ENCODE measurements around the gene LINS1. TPM values are rescaled to one million over a fixed set of nuclear protein-coding genes. Genes with fewer than 3 reads are reported as not detected.

Gene LINS1
- total RNA-seq, 1 donor from 2014 or later, result 17.0 TPM

- Mint-ChIP-seq H3K4me1 (no peaks in the 10 kb centered on the region), H3K4me3 (no peak overlapping the region), H3K27me3 (ENCODE audit: low read depth) (no peaks in the 10 kb centered on the region), H3K27ac (no peak overlapping the region), H3K9me3 (no peaks in the 10 kb centered on the region), H3K36me3 (peaks cover 12% of the 10 kb centered on the region)
- no peak for TF ChIP-seq CTCF (IDR thresholded peaks at IDR 0.05; ENCODE audit: unreplicated experiment)
- no peak for DNase-seq (ENCODE audit: low spot score in 2 of 2, unreplicated experiment in 2 of 2)
These were observed 34.9 kb downstream of the LINS1 start for GRCh38 chr15:100566850-100567628.

GRCh38 chr15:100565591-100565990 lies 36.4 kb downstream of the LINS1 start:
- no peak for TF ChIP-seq CTCF (IDR thresholded peaks at IDR 0.05; ENCODE audit: unreplicated experiment)
- H3K27ac Mint-ChIP-seq, result no peak overlapping the region
- no peaks in the 10 kb centered on the region for H3K9me3 Mint-ChIP-seq
- DNase-seq (ENCODE audit: low spot score in 2 of 2, unreplicated experiment in 2 of 2), result no peak
- no peak overlapping the region for H3K4me3 Mint-ChIP-seq
- H3K27me3 Mint-ChIP-seq (ENCODE audit: low read depth), result no peaks in the 10 kb centered on the region
- peaks cover 12% of the 10 kb centered on the region for H3K36me3 Mint-ChIP-seq
- H3K4me1 Mint-ChIP-seq, result no peaks in the 10 kb centered on the region

- no peak for TF ChIP-seq CTCF (IDR thresholded peaks at IDR 0.05; ENCODE audit: unreplicated experiment)
- peaks cover 3% of the 10 kb centered on the region for H3K9me3 Mint-ChIP-seq
- H3K4me1 Mint-ChIP-seq, result no peaks in the 10 kb centered on the region
- DNase-seq (ENCODE audit: low spot score in 2 of 2, unreplicated experiment in 2 of 2), result no peak
- no peaks in the 10 kb centered on the region for H3K27me3 Mint-ChIP-seq (ENCODE audit: low read depth)
- no peak overlapping the region for H3K27ac Mint-ChIP-seq
- no peak overlapping the region for H3K4me3 Mint-ChIP-seq
- peaks cover 5% of the 10 kb centered on the region for H3K36me3 Mint-ChIP-seq
These were observed 41.7 kb downstream of the LINS1 start for GRCh38 chr15:100560323-100560722.

- no peaks in the 10 kb centered on the region for H3K27me3 Mint-ChIP-seq (ENCODE audit: low read depth)
- no peak overlapping the region for H3K4me3 Mint-ChIP-seq
- TF ChIP-seq CTCF (IDR thresholded peaks at IDR 0.05; ENCODE audit: unreplicated experiment), result no peak
- H3K4me1 Mint-ChIP-seq, result no peaks in the 10 kb centered on the region
- DNase-seq (ENCODE audit: low spot score in 2 of 2, unreplicated experiment in 2 of 2), result no peak
- peaks cover 5% of the 10 kb centered on the region for H3K36me3 Mint-ChIP-seq
- H3K9me3 Mint-ChIP-seq, result peaks cover 3% of the 10 kb centered on the region
- H3K27ac Mint-ChIP-seq, result no peak overlapping the region
These were observed 42.7 kb downstream of the LINS1 start for GRCh38 chr15:100559330-100559729.

- Mint-ChIP-seq H3K27me3 (ENCODE audit: low read depth) (no peaks in the 10 kb centered on the region), H3K4me3 (no peak overlapping the region), H3K36me3 (peaks cover 8% of the 10 kb centered on the region), H3K27ac (no peak overlapping the region), H3K4me1 (no peaks in the 10 kb centered on the region), H3K9me3 (peaks cover 6% of the 10 kb centered on the region)
- TF ChIP-seq CTCF (IDR thresholded peaks at IDR 0.05; ENCODE audit: unreplicated experiment), result no peak
- DNase-seq (ENCODE audit: low spot score in 2 of 2, unreplicated experiment in 2 of 2), result no peak
These were observed 43.2 kb downstream of the LINS1 start for GRCh38 chr15:100558771-100559254.

Measured in mesothelial cell of epicardium (in vitro differentiated cells).